IPS-18c (cell line): Measurements from ENCODE around the gene KRTAP10-6.
"Not testable (repeated sequence)": the region's sequence is repeated elsewhere in the genome, so short reads cannot be mapped to it uniquely, and the experiment has no call there.

Experiments used
- H3K4me3 ChIP-seq: 2 replicates; pipeline ENCODE4 v1.7.0; 2013; ENCODE audit warnings: low read depth, mild to moderate bottlenecking, low read length, moderate library complexity; ENCODE audit not compliant: insufficient read depth
- H3K9me3 ChIP-seq: one replicate; pipeline ENCODE4 v1.6.1; 2013; ENCODE audit warnings: mild to moderate bottlenecking, low read length, moderate library complexity; ENCODE audit not compliant: control insufficient read depth, insufficient read depth

Gene KRTAP10-6, protein sequence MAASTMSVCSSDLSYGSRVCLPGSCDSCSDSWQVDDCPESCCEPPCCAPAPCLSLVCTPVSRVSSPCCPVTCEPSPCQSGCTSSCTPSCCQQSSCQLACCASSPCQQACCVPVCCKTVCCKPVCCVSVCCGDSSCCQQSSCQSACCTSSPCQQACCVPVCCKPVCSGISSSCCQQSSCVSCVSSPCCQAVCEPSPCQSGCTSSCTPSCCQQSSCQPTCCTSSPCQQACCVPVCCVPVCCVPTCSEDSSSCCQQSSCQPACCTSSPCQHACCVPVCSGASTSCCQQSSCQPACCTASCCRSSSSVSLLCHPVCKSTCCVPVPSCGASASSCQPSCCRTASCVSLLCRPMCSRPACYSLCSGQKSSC

DNA sequence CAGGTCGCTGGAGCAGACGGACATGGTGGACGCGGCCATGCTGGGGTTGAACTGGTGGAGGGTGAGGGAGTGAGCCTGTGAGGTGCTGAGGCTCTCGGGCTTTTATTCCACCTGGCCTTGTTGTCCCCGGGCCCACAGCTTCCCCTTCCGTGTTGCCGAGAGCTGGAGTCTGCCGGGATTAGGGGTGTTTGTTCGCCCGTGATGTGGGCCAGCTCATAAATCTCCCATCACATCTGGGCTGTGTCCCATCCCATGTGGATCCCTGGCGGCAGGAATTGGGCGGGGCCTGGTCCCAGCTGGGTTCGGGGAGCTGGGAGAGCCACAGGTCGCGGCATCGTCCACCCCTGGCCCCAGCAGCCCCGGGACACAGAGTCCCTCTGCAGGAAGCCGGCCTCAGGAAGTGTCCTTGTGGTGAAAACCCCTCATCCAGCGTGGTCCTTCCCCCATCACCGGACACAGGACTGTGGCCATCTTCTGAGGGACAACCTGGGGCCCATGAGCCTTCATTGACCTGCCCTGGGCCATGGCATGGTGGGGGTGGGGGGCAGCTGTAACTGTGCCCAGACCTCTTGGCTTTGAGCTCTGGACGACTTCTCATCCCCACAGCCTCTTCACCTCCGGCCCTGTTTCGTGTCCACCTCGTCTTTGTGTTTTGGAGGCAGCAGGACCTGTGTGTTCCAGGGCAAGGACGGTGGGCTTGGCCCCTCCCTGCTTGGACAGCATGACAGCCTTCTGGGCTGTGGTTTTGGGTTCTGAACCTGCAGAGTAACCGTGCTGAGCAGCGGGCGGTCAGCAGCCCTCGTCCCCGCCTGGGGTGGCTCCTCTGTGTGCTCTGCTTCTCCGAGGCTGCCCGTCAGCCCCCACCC is at the start of gene KRTAP10-6:
Gene KRTAP10-6 (minus strand): TSS at position 60 of the 866 bp plus-strand sequence. CDS start 21 bp downstream, at position 39.
- Histone ChIP-seq H3K9me3 (no peaks in the 10 kb centered on the region), H3K4me3 (no peak within 1 kb of the TSS)

- no peaks in the 10 kb centered on the region for H3K9me3 ChIP-seq
- no peak overlapping the region for H3K4me3 ChIP-seq
These were observed 48.5 kb upstream of the KRTAP10-6 start for GRCh38 chr21:44640761-44641160.

- Histone ChIP-seq H3K4me3 (no peak overlapping the region), H3K9me3 (no peaks in the 10 kb centered on the region)
These were observed 47.0 kb upstream of the KRTAP10-6 start for GRCh38 chr21:44639331-44639655.

GRCh38 chr21:44638506-44639330 is 46.4 kb upstream of the KRTAP10-6 start:
- H3K4me3 ChIP-seq = not testable (repeated sequence)

DNA sequence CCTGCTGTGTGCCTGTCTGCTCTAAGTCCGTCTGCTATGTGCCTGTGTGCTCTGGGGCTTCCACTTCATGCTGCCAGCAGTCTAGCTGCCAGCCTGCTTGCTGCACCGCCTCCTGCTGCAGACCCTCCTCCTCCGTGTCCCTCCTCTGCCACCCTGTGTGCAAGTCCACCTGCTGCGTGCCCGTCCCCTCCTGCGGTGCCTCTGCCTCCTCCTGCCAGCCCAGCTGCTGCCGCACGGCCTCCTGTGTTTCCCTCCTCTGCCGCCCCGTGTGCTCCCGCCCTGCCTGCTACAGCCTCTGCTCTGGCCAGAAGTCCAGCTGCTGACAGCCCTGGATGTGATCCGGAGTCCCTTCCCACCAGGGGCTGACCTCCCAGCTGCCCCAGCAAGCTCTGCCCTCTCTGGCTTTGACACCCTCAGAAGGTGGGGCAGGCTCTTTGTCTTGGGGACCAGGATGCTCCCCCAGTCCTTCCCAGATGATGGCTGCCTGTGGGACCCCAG is 45.6 kb upstream of the KRTAP10-6 start:
- H3K4me3 ChIP-seq, H3K9me3 ChIP-seq: not testable (repeated sequence)

More at GRCh38 chr21:44638506-44639330, 46.4 kb upstream of the KRTAP10-6 start:
- not testable (repeated sequence) for H3K9me3 ChIP-seq

DNA sequence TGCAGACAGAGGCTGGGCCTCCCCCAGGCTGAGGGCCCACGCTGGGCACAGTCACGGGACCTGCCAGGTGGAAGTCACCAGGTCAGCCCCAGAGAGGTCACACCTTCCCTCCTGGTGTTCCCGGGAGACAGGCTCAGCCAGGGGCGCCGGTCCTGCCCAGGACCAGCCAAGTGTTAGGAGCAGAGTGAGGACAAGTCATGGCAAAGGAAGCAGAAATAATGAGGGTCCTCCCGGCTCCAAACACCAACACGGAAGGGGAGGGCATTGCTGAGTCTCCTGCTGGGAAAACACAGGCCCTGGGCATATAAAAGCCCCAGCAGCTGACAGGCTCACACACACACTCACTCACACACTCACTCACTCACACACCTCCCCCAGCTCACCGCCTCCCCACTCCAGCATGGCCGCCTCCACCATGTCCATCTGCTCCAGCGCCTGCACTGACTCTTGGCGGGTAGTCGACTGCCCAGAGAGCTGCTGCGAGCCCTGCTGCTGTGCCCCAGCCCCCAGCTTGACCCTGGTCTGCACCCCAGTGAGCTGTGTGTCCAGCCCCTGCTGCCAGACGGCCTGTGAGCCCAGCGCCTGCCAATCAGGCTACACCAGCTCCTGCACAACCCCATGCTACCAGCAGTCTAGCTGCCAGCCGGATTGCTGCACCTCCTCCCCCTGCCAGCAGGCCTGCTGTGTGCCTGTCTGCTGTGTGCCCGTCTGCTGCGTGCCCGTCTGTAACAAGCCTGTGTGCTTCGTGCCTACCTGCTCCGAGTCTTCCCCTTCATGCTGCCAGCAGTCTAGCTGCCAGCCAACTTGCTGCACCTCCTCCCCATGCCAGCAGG is 44.9 kb upstream of the KRTAP10-6 start, which contains the start of gene KRTAP10-10:
Gene KRTAP10-10 (plus strand): TSS at position 339 of the 833 bp plus-strand sequence. CDS start 62 bp downstream, at position 401.
- Histone ChIP-seq H3K9me3 (no peaks in the 10 kb centered on the region), H3K4me3 (no peak within 1 kb of the TSS)

DNA sequence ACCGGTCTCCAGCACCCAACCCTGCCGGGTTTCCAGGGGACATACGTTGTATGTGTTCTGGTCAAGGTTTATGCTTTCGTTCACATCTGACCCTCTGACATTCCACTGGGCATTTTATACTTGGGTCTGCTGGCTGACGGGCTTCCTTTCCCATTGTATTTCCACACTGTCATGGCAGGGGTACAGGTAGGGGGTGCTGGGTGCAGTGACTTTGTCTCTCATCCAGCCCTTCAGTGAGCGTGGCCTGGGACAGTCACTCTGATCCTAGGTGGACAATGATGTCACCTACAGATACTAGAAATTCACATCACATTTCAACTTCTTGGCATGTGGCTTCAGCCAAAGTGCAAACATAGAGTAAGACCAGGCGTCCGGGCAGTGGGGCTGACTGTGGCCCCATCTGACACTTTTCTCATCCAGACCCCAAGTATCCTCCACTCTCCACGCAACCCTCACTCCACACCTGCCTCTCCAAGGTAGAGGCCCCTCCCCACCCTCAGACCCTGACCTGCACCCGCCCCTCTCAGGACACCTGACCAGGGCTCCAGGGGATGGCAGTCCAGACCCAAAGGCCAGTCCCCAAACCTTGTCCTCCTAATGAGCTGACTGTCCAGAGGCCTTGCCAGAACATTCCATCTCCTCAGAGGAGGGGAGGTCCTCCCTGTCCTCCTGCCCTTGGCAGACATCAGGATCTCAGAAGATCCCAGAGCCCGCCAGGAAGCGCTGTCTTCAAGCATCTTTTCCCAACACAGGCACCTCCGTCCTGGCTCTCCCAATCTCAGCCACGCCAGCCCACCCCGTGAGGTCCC is 44.1 kb upstream of the KRTAP10-6 start:
- Histone ChIP-seq H3K9me3 (no peaks in the 10 kb centered on the region), H3K4me3 (no peak overlapping the region)

DNA sequence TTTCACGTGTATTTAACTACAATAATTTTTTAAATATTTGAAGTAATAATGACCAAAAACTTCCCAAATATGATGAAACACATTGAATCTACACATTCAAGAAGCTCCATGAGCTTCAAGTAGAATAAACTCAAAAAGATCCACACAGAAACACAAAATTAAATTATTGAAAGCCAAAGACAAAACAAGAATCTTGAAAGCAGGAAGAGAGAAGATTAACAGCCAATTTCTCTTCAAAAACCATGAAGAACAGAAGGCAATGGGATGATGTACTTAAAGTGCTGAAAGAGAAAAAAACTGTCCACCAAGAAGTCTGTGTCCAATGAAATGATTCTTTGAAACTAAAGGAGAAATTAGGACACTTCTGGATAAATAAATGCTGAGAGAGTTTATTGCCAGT is 39.8 kb upstream of the KRTAP10-6 start:
- H3K4me3 ChIP-seq = no peak overlapping the region
- H3K9me3 ChIP-seq = peaks cover 2% of the 10 kb centered on the region

DNA sequence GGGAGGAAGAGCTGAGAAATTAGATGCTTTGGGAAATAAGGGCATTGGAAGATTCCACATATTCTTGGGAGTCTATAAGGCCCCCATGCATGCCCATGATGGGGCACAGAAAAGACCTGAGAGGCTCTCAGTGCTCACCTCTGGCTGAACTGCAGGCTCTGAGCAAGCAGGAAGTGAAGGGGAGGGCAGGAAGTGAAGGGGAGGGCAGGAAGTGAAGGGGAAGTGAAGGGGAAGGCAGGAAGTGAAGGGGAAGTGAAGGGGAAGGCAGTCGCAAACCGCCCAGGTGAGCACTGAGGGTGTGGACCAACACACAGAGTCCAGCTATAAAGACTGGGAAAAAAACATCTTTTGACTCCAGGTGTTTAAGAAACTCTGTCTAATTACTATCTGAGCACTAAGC is 38.1 kb upstream of the KRTAP10-6 start:
- Histone ChIP-seq H3K9me3 (peaks cover 2% of the 10 kb centered on the region), H3K4me3 (no peak overlapping the region)

GRCh38 chr21:44628707-44629391 is 36.5 kb upstream of the KRTAP10-6 start:
- peaks cover 2% of the 10 kb centered on the region for H3K9me3 ChIP-seq

DNA sequence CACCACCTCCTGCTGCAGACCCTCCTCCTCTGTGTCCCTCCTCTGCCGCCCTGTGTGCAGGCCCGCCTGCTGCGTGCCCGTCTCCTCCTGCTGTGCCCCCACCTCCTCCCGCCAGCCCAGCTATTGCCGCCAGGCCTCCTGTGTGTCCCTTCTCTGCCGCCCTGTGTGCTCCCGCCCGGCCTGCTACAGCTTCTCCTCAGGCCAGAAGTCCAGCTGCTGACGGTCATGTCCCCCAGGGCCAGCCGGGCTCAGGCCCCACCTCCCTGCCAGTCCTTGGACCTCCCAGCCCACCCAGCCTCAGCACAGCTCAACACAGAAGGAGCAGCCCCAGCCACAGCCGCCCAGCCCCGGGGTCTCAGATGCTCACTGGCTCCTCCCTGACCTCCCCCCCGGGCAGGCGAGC is 35.5 kb upstream of the KRTAP10-6 start:
- not testable (repeated sequence) for H3K9me3 ChIP-seq, H3K4me3 ChIP-seq

More at GRCh38 chr21:44628707-44629391, 36.5 kb upstream of the KRTAP10-6 start:
- no peak overlapping the region for H3K4me3 ChIP-seq

- H3K9me3 ChIP-seq = not testable (repeated sequence)
These were observed 35.0 kb upstream of the KRTAP10-6 start for GRCh38 chr21:44627181-44627822.

DNA sequence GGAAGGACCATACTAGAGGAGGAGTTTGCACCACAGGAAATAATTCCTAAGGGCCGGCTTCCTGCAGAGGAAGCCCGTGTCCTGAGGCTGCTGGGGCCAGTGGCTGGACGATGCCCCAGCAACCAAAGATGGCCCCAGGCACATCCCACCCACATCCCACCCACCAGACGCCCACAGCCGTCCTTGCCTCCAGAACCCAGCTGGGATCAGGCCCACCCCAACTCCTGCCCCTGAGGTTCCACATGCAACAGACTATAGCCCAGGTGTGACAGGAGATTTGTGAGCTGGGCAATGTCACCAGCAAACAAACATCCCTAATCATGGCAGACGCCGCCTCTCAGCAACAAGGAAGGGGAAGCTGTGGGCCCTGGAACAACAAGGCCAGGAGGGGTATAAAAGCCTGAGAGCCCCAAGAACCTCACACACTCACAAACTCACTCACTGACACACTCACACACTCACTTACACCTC is 34.4 kb upstream of the KRTAP10-6 start, which contains the start of gene KRTAP10-9:
Gene KRTAP10-9 (plus strand): TSS at position 421 of the 471 bp plus-strand sequence. CDS start 79 bp downstream, outside the sequence.
- no peak within 1 kb of the TSS for H3K4me3 ChIP-seq

More at GRCh38 chr21:44627181-44627822, 35.0 kb upstream of the KRTAP10-6 start:
- not testable (repeated sequence) for H3K4me3 ChIP-seq

DNA sequence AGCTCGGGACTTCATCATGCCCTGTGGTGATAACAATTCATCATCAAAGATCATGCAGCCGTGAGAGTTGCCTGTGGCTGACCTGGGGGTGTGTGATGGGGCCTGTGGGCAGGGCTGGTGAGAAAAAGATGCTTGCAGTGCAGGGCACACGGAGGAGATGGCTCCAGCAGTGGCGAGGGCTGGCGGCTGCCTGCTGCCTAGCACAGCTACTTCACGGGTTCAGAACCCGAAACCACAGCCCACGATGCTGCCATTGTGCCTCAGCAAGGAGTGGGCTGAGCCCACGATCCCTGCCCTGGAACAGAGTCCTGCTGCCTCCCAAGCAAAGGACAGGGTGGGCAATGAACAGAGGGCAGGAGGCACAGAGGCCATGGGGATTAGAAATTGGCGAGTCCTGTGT is 34.0 kb upstream of the KRTAP10-6 start:
- Histone ChIP-seq H3K4me3 (no peak overlapping the region), H3K9me3 (peaks cover 9% of the 10 kb centered on the region)

More for the DNA sequence above, 34.4 kb upstream of the KRTAP10-6 start, which contains the start of gene KRTAP10-9:
- H3K9me3 ChIP-seq = peaks cover 9% of the 10 kb centered on the region
